ENCODE data around the gene LCP2. TPM values are rescaled to one million over a fixed set of nuclear protein-coding genes. Genes with fewer than 3 reads are reported as not detected.
A peak's percentile ranks its signal among the peaks of the same experiment; 100 is the strongest.

The LCP2 gene
- total RNA-seq, 1 donor from 2014 or later: 351 TPM

- H3K9me3 Mint-ChIP-seq: no peaks in the 10 kb centered on the region
- peaks cover 65% of the 10 kb centered on the region for H3K36me3 Mint-ChIP-seq (ENCODE audit: low read depth)
Observed at GRCh38 chr5:170275376-170275994, 22.1 kb downstream of the LCP2 start.

GRCh38 chr5:170273968-170274710 lies 23.4 kb downstream of the LCP2 start:
- Mint-ChIP-seq H3K27ac (peak overlapping the region; percentile 93), H3K9me3 (no peaks in the 10 kb centered on the region), H3K27me3 (ENCODE audit: insufficient read depth) (no peaks in the 10 kb centered on the region), H3K4me3 (peak overlapping the region; percentile 77), H3K4me1 (ENCODE audit: low read depth) (peaks cover 92% of the 10 kb centered on the region), H3K36me3 (ENCODE audit: low read depth) (peaks cover 70% of the 10 kb centered on the region)
- no peak for DNase-seq (ENCODE audit: low spot score)
- intact Hi-C loops (cut with micrococcal nuclease): loop anchor here (1.0 to 10.0 kb wide), 3 partner anchors 23 to 619 kb away; partner anchors contain the start of gene LCP2

More at GRCh38 chr5:170275376-170275994, 22.1 kb downstream of the LCP2 start:
- Mint-ChIP-seq H3K4me1 (ENCODE audit: low read depth) (peaks cover 92% of the 10 kb centered on the region), H3K27ac (peak overlapping the region; percentile 93), H3K27me3 (ENCODE audit: insufficient read depth) (no peaks in the 10 kb centered on the region), H3K4me3 (peak overlapping the region; percentile 71)
- DNase-seq (ENCODE audit: low spot score): no peak
- intact Hi-C loops (cut with micrococcal nuclease): loop anchor here (5.0 to 10.0 kb wide), 2 partner anchors 621 to 1112 kb away; partner anchors contain the start of gene NPM1

- DNase-seq (ENCODE audit: low spot score): no peak
- H3K27ac Mint-ChIP-seq: peak overlapping the region; percentile 59
- H3K9me3 Mint-ChIP-seq: no peaks in the 10 kb centered on the region
- H3K36me3 Mint-ChIP-seq (ENCODE audit: low read depth): peaks cover 85% of the 10 kb centered on the region
- peak overlapping the region; percentile 23 for H3K4me3 Mint-ChIP-seq
- intact Hi-C loops (cut with micrococcal nuclease): loop anchor here (10.0 kb wide), 1 partner anchor 616 kb away; no protein-coding TSS in a partner anchor
- peaks cover 95% of the 10 kb centered on the region for H3K4me1 Mint-ChIP-seq (ENCODE audit: low read depth)
- H3K27me3 Mint-ChIP-seq (ENCODE audit: insufficient read depth): no peaks in the 10 kb centered on the region
Observed at GRCh38 chr5:170270293-170271069, 27.1 kb downstream of the LCP2 start.

DNA sequence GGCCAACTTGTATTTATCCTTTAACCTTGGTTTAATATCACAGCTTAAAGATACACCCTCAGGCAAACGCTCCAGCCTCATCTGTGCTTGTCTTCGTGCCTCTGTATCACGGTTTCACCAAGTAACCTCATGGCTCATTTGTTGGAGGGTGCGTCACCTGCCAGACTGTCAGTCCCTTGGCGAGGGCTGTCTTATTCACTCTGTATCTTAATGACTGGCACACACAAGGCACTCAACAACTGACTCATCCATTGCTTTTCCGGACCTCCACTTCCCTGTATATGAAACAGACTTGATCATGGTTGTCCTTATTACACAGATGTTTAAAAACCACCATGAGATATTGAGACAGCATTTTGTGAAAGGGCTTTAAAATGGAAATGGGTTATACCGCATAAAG lies 28.0 kb downstream of the LCP2 start:
- H3K4me1 Mint-ChIP-seq (ENCODE audit: low read depth): peaks cover 90% of the 10 kb centered on the region
- intact Hi-C loops (cut with micrococcal nuclease): loop anchor here (1.0 to 2.0 kb wide), 2 partner anchors 9 to 151 kb away; no protein-coding TSS in a partner anchor

GRCh38 chr5:170268884-170269283 lies 28.7 kb downstream of the LCP2 start:
- Mint-ChIP-seq H3K4me1 (ENCODE audit: low read depth) (peaks cover 90% of the 10 kb centered on the region), H3K27ac (peak overlapping the region; percentile 83), H3K36me3 (ENCODE audit: low read depth) (peaks cover 79% of the 10 kb centered on the region), H3K4me3 (peak overlapping the region; percentile 73), H3K9me3 (no peaks in the 10 kb centered on the region), H3K27me3 (ENCODE audit: insufficient read depth) (no peaks in the 10 kb centered on the region)
- DNase-seq (ENCODE audit: low spot score): no peak
- intact Hi-C loops (cut with micrococcal nuclease): loop anchor here (1.0 to 2.0 kb wide), 6 partner anchors 9 to 152 kb away; no protein-coding TSS in a partner anchor

More for the DNA sequence above, 28.0 kb downstream of the LCP2 start:
- H3K36me3 Mint-ChIP-seq (ENCODE audit: low read depth): peaks cover 80% of the 10 kb centered on the region
- H3K4me3 Mint-ChIP-seq: peak overlapping the region; percentile 62
- H3K27me3 Mint-ChIP-seq (ENCODE audit: insufficient read depth): no peaks in the 10 kb centered on the region
- peak overlapping the region; percentile 83 for H3K27ac Mint-ChIP-seq
- H3K9me3 Mint-ChIP-seq: no peaks in the 10 kb centered on the region
- DNase-seq (ENCODE audit: low spot score): no peak

DNA sequence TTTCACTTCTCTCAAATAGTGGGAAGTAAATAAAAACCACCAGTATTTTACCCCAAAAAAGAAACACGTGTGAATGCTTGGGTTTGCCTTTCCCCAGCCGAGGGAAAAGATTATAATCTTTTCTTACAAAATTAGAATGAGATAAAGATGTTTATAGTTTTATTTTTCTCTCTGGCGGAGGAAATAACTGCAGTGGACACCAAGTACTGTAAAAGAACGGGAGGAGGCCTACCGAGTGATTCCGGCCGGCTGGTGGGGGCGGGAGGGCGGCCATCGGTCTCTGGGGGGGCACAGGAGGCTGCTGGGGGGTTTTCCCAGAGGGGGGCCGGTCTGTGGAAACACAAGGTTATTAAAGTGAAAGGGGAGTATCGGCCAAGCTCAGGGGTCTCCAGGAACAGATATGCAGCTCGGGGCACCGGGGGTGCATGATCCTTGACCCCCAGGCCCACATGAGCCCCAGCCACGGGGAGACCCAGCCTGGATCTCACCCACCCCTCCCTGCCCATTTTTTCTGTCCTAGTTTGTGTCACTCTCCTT lies 29.4 kb downstream of the LCP2 start:
- intact Hi-C loops (cut with micrococcal nuclease): loop anchor here (1.0 to 2.0 kb wide), 5 partner anchors 42 to 153 kb away; no protein-coding TSS in a partner anchor
- DNase-seq (ENCODE audit: low spot score): no peak
- peaks cover 79% of the 10 kb centered on the region for H3K36me3 Mint-ChIP-seq (ENCODE audit: low read depth)
- H3K4me1 Mint-ChIP-seq (ENCODE audit: low read depth): peaks cover 91% of the 10 kb centered on the region
- H3K4me3 Mint-ChIP-seq: peak overlapping the region; percentile 77
- no peaks in the 10 kb centered on the region for H3K9me3 Mint-ChIP-seq
- no peaks in the 10 kb centered on the region for H3K27me3 Mint-ChIP-seq (ENCODE audit: insufficient read depth)
- H3K27ac Mint-ChIP-seq: peak overlapping the region; percentile 90

GRCh38 chr5:170267431-170268152 lies 30.0 kb downstream of the LCP2 start:
- DNase-seq (ENCODE audit: low spot score): peak; percentile 66
- Mint-ChIP-seq H3K27ac (peak overlapping the region; percentile 90), H3K4me3 (peak overlapping the region; percentile 77), H3K36me3 (ENCODE audit: low read depth) (peaks cover 78% of the 10 kb centered on the region), H3K9me3 (no peaks in the 10 kb centered on the region), H3K4me1 (ENCODE audit: low read depth) (peaks cover 91% of the 10 kb centered on the region), H3K27me3 (ENCODE audit: insufficient read depth) (no peaks in the 10 kb centered on the region)
- intact Hi-C loops (cut with micrococcal nuclease): loop anchor here (1.0 to 2.0 kb wide), 7 partner anchors 13 to 153 kb away; partner anchors contain the start of gene LCP2

DNA sequence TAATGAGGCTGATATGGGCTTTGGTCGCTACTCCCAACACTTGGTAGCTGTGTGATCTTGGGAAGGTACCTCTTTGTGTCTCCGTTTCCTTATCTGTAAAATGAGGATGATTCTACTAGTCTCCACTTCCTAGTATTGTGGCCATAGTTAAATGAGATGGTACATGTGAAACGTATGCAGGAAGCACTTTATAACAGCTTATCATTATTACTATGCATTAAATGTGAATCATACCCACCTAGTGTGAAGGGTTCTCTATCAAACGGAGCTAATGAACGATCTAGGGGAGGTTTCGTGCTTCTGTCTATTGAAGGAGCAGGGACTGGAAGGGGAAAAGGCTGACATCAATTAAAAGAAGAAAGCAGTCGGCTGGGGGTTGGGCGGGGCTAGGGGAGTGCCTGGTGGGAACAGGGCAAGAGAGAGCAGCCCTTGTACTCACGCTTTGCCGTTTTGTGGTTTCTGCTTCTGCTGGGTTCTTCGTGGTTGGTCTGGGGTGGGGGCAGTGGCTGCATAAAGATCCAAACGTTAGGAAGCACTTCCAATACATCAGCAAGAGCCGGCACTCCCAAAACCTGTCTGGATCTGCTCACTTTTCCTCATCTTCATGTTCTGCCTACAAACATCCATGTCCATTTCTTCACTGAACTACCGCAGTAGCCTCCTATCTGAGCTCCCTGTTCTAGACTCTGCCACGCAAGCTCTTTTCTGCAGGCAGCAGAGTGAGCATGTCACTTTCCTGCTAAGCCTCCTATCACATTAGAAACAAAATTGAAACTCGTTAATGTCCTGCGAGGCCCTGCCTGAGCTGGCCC lies 30.8 kb downstream of the LCP2 start:
- peaks cover 93% of the 10 kb centered on the region for H3K4me1 Mint-ChIP-seq (ENCODE audit: low read depth)
- H3K27ac Mint-ChIP-seq: peak overlapping the region; percentile 90
- no peak for DNase-seq (ENCODE audit: low spot score)
- intact Hi-C loops (cut with micrococcal nuclease): loop anchor here (1.0 kb wide), 2 partner anchors 12 to 31 kb away; partner anchors contain the start of gene LCP2
- no peaks in the 10 kb centered on the region for H3K9me3 Mint-ChIP-seq
- peaks cover 80% of the 10 kb centered on the region for H3K36me3 Mint-ChIP-seq (ENCODE audit: low read depth)
- no peaks in the 10 kb centered on the region for H3K27me3 Mint-ChIP-seq (ENCODE audit: insufficient read depth)
- H3K4me3 Mint-ChIP-seq: peak overlapping the region; percentile 77

- intact Hi-C loops (cut with micrococcal nuclease): no loop called here
- Mint-ChIP-seq H3K4me3 (no peak overlapping the region), H3K9me3 (no peaks in the 10 kb centered on the region), H3K27ac (peak overlapping the region; percentile 52), H3K4me1 (ENCODE audit: low read depth) (peaks cover 92% of the 10 kb centered on the region), H3K27me3 (ENCODE audit: insufficient read depth) (no peaks in the 10 kb centered on the region), H3K36me3 (ENCODE audit: low read depth) (peaks cover 79% of the 10 kb centered on the region)
- no peak for DNase-seq (ENCODE audit: low spot score)
Observed at GRCh38 chr5:170265522-170265921, 32.1 kb downstream of the LCP2 start.

GRCh38 chr5:170263906-170264305 lies 33.7 kb downstream of the LCP2 start:
- intact Hi-C loops (cut with micrococcal nuclease): loop anchor here (2.0 kb wide), 1 partner anchor 15 kb away; no protein-coding TSS in a partner anchor
- H3K27me3 Mint-ChIP-seq (ENCODE audit: insufficient read depth): no peaks in the 10 kb centered on the region
- H3K4me1 Mint-ChIP-seq (ENCODE audit: low read depth): peaks cover 91% of the 10 kb centered on the region
- no peak overlapping the region for H3K4me3 Mint-ChIP-seq
- peak overlapping the region; percentile 55 for H3K27ac Mint-ChIP-seq
- no peaks in the 10 kb centered on the region for H3K9me3 Mint-ChIP-seq
- H3K36me3 Mint-ChIP-seq (ENCODE audit: low read depth): peaks cover 80% of the 10 kb centered on the region
- DNase-seq (ENCODE audit: low spot score): no peak

Measured in activated T-helper 1 cell treated with anti-CD3 and anti-CD28 coated beads, Interleukin-12 subunit alpha, Interleukin-12 subunit beta, Interleukin-2, Interleukin-4 antibody, amounts not matched to agents 30 ng/mL and 10 ng/mL and 1 ng/mL, durations not matched to agents 14 hours and 24 hours and 36 hours (primary cell).